DMS153 treated with DMSO at 0.1 percent for 48 hours (cell line): Measurements from ENCODE around the gene GREB1.
A peak's percentile ranks its signal among the peaks of the same experiment; 100 is the strongest.

Experiments
- DNase-seq: peaks from one replicate; lab custom pipeline; 2025; ENCODE audit not compliant: unreplicated experiment; lab: John Stamatoyannopoulos, UW

The GREB1 gene

GRCh38 chr2:11533278-11534070 is at the start of gene GREB1:
GREB1 (plus strand) TSS chr2:11534045; CDS start chr2:11556615, 22,570 bp downstream.
- no peak for DNase-seq

- DNase-seq = no peak
Measured at GRCh38 chr2:11488809-11489208, 45.0 kb upstream of the GREB1 start.

GRCh38 chr2:11490194-11490593 is 43.7 kb upstream of the GREB1 start:
- no peak for DNase-seq

GRCh38 chr2:11491348-11491933 is 42.4 kb upstream of the GREB1 start:
- no peak for DNase-seq

GRCh38 chr2:11492244-11492643 is 41.6 kb upstream of the GREB1 start:
- no peak for DNase-seq

- no peak for DNase-seq
Measured at GRCh38 chr2:11492720-11493119, 41.1 kb upstream of the GREB1 start.

GRCh38 chr2:11493282-11493681 is 40.6 kb upstream of the GREB1 start:
- DNase-seq = no peak

GRCh38 chr2:11494310-11494709 is 39.5 kb upstream of the GREB1 start:
- DNase-seq = no peak

- no peak for DNase-seq
Measured at GRCh38 chr2:11495844-11496681, 37.8 kb upstream of the GREB1 start.

GRCh38 chr2:11498543-11499034 is 35.3 kb upstream of the GREB1 start:
- DNase-seq = no peak

GRCh38 chr2:11499081-11499743 is 34.6 kb upstream of the GREB1 start:
- no peak for DNase-seq

GRCh38 chr2:11500702-11501303 is 33.0 kb upstream of the GREB1 start:
- DNase-seq = no peak

GRCh38 chr2:11502740-11503292 is 31.0 kb upstream of the GREB1 start:
- no peak for DNase-seq

- DNase-seq = no peak
Measured at GRCh38 chr2:11503354-11503927, 30.4 kb upstream of the GREB1 start.

- peak; percentile 25 for DNase-seq
Measured at GRCh38 chr2:11505652-11506610, 27.9 kb upstream of the GREB1 start.

GRCh38 chr2:11506611-11506969 is 27.3 kb upstream of the GREB1 start:
- no peak for DNase-seq

GRCh38 chr2:11507517-11507916 is 26.3 kb upstream of the GREB1 start:
- DNase-seq = no peak

- DNase-seq = no peak
Measured at GRCh38 chr2:11508279-11508678, 25.6 kb upstream of the GREB1 start.
